ENCODE data around the gene TMEM38A.

TMEM38A gene, protein sequence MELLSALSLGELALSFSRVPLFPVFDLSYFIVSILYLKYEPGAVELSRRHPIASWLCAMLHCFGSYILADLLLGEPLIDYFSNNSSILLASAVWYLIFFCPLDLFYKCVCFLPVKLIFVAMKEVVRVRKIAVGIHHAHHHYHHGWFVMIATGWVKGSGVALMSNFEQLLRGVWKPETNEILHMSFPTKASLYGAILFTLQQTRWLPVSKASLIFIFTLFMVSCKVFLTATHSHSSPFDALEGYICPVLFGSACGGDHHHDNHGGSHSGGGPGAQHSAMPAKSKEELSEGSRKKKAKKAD

DNA sequence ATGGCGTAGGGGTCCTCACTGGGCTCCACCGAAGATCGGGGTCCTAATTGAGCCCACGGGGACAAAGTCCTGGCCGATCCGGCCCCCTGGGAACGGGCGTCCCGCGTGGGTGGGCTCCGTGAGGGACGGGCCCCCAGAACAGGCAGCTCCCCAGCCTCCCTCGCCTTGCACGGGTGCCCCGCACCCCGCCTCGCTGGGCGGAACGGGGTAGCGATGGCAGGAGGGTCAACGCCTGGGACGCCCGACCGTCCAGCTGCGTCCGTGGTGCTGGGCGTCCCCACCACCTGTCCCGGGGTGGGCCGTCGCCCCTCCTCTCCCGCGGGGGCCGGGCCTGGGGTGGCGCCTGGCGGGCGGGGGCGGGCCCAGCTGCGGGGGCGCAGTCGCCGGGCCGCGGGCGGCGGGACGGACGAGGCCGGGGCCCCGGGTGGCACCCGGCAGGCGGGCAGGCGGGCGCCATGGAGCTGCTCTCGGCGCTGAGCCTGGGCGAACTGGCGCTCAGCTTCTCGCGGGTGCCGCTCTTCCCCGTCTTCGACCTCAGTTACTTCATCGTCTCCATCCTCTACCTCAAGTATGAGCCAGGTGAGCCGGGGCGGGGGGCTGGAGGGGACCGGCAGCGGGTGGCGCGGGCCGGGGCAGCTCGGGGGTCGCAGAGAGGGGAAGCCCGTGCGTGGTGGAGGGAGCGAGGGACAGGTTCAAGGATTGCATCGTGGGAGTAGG, at the start of gene TMEM38A:
TMEM38A (plus strand) TSS at position 377 of the 717 bp plus-strand sequence; CDS start at position 456, 79 bp downstream.
- peak; percentile 41 for DNase-seq

DNA sequence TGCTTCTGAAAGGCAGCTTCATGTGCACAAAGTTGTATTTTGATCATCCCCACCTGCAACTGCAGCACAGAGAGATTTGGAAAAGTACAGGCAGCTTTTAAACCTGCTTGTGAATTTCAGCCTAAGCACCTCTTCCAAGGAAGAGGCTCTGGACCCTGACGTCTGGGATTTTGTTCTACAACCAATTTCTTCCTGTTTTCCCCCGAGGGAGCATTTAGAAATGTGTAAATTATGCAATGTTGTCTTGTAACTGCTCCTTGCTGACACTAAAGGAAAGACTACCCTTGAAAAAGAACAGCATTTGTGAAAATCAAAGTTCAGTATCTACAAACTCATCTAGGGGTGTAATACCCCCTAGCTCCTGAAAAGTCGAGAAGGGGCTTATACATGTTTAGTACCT, 48.3 kb upstream of the TMEM38A start:
- no peak for DNase-seq

DNA sequence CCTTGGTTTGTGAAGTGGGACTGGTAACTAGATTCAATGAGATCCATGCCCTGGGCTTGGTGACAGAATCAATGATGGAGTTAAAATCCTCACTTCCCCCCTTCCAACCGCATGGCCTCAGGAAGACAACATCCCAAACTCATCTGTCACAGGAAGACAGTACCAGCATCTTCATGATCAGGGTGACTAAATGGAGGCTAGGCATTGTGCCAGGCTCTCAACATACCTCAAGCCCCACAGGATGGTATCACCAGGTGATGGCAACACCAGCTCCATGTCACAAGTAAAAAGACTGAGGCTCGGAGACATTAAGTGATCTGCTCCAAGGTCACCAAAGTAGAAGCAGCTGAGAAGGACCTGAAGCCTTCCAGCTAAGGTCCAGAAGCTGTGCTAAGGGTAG, 47.1 kb upstream of the TMEM38A start:
- no peak for DNase-seq

DNA sequence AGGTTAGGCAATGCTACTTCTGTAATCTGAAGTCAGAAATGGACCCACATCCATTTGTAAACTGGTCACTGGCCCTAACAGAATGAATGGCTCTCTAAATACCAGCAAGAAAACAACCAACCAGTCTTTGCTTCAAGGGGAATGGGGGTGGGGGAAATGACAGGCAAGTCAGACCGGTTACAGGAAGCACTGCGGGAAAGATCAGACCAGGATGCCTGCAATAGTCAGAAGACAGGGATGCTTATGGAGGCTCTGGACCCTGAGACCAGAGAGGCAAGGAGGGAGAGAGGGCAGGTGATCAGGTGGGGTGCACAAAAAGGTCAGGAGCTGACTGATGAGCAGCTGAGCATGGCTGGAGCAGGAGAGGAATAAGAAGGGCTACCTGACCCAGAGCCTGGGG, 46.0 kb upstream of the TMEM38A start:
- DNase-seq, result no peak

DNA sequence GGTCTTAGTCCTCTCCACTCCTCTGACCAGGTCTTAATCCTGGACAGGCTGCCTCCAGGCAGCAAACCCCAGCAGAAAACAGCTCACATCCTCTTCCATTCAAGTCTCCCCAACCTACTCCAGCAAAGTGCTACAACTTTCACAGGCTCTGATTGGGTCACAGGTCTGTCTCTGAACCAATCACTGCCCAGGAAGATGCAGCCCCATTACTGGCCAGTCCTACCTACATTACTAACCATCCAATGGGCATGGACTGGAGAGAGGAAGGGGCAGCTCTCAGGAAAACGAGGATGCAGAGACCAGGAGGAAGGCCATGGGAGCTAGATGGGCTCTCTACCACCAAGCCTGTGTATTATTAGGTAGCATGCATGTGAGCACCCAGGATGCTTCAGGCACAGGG, 45.1 kb upstream of the TMEM38A start:
- DNase-seq, result no peak

DNA sequence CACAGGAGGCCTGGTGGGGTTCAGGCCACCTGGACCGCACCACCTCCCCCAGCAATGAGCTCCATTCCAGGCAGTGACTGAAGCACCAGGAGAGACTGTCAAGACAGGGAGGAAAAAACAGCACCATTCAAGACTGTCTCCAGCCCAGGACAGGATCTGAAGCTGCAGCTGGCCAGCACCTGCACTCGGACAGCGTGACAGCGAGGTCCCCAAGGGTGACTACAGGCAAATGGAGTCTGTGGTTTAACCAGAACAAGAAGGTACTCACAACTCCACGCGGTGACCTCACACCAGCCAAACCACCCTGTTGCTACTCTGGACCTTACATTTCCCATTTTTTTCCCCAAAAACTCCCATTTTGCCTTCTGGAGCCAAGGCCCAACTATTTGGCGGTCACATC, 42.7 kb upstream of the TMEM38A start:
- DNase-seq, result no peak

DNA sequence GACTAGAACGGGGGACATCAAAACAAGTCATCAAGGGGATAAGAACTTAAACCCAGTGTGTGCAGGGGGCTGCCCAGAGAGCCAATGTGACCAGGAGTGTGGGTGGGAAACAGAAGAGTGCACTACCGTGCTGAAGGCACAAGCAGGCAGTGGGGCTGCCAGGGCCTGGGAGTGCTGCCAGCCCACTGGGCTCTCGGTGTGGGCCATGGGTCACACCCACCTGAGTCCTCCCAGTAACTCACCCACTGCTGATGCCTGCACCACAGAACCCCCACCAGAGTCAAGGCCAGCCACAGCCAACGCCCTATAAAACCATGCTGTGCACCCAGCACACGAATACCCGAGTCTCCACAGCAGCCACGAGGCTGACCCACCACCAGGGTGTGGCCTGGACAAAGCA, 41.5 kb upstream of the TMEM38A start:
- DNase-seq, result peak; percentile 56

DNA sequence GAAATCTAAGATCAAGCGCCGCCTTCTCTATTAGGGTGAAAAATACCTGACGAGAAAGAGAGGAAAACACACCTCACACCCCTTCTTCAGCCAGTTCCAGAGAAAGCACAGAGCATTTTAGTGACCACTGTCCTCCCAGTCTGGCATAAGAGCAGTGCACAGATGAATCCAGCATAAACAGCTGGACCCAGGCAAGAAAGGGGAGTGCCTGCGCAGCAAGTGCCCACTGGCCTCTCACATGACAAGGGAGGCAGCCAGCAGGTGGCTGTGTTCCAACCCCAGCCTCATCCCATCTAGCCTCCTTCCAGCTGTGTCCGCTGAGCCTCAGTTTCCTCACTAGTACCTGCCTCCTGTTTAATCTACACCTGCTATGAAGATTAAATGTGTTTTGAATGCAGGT, 40.9 kb upstream of the TMEM38A start:
- no peak for DNase-seq

DNA sequence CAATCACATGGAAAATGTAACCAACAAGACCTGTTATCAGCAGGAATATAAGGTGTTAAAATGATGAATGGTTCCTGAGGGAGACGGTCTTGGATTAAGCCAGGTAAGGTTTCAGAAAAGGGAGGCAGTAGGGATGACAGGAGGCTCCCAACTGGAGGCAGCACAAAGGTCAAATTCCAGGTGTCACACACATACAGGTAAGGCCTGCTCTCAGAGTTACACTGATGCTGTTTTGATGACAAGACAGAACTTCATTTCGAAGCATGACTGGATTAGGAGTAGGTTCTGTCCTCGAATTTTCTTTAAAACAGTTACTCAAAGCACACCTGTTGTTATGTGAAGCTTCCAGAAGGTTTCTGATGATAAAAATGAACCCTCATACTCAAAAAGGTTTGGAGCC, 40.4 kb upstream of the TMEM38A start:
- no peak for DNase-seq

DNA sequence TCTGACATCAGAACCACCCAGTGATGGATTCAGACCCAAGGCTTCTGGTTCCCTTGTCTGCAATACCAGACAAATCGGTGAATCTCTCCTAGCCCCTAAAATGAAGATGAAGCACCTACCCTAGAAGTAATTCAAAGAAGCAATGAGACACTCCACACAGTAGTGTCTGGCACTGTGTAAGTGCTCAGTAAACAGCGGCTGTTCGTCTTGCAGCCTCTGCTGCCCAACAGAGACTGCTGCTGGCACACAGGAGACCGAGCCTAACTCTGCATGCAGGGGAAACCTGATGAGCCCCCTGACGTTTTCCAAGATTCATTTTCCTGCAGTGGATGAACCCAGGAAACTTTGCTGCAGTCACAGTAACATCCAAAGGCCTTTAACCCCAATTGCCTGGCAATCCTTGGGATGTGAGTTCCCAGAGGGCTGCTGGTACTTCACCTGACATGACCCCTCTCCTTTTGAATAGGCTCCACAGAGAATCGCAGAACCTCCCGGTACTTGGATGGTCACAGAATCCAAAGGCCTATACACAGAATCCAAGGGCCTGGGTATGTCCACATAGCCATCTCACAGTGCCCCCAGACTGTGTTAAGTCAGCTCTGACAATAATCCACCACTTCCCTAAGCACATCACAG, 39.7 kb upstream of the TMEM38A start:
- no peak for DNase-seq

DNA sequence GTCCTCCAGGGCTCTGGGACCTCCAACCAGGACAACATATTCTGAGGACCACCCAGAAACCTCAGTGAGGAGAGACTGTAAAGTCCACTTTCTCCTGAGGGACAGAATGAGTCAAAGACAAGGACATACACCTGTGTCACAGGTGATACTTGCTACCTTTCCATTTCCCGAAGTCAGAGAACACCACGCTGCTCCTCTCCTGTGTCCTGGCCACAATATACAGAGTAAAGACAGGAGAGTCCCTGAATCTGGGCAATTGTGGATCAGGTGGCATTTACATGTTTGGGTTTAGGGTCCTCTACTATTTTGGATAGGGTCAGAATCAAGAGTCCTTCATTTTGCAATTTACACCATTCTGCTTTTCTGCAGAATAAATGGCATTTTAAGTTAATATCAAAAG, 37.9 kb upstream of the TMEM38A start:
- DNase-seq, result no peak

DNA sequence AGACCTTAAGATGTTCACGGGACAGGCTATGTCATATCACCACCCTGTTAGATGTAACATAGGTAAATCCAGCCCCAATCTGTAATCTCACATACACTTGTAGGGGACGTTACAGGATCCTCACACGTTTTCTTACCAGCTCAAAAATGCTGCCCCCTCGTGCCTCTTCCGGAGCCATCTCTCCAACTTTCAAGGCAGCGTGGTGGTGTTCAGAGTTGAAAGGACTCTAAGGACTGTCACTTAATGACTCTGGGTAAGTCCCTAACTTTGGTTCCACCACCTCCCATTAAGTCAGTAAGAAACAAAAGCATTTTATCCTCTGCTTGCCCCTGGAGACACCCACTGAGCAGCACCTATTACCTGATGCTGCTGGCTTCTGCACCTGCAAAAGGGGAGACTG, 37.4 kb upstream of the TMEM38A start:
- no peak for DNase-seq

DNA sequence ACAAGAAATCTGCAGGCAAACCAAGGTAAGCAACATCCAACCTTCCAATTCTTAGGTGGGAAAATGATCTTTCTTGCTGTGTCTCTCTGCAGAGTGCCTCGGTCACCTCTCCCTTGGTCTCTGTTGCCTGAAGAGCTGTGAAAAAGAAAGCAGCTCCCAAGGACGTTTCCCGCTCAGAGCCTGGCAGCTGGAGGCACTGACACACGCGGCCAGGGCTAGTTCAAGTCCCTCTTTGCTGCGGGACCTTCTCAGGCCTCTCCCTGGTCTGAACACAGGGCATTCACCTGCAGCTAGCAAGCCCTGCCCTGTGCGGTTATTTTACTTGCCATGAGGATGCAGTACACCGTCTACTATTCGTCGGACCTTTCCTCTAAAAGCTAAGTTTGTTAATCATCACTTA, 36.7 kb upstream of the TMEM38A start:
- no peak for DNase-seq

DNA sequence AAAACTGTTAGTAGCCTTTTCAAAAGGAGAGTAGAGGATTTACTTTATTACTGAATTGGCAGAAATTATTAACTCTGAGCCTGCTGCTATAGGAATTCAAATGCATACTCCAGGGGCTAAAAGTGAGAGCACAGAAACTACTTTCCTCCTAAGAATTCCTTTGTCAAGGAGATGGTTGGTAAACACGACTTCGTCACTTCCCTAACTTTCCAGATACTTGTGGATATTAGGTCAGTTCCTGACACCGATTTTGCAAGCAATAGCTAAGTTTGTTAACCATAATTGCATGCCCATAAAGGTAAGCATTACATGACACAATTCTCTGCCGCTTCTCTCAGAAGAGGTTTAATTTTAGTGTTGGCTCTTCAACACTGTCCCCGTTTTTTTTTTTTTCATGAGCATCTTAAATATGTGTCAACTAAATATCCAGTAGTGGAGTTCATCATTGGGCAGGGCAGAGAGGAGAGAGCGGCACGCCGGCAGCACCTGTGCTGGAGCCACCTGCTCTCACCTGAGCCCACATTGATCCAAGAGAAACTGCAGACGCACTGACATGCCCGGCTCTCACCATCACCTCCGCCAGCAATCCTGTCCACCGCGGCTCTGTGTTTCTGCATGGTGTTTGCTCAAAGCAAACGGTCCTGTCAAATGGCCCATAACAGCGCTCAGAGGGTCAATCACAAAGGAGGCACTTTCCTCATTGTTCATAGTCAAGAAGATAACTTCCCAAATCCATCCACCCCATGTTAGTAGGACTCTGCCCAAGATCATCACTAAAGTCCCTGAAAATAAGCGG, 35.6 kb upstream of the TMEM38A start:
- no peak for DNase-seq

DNA sequence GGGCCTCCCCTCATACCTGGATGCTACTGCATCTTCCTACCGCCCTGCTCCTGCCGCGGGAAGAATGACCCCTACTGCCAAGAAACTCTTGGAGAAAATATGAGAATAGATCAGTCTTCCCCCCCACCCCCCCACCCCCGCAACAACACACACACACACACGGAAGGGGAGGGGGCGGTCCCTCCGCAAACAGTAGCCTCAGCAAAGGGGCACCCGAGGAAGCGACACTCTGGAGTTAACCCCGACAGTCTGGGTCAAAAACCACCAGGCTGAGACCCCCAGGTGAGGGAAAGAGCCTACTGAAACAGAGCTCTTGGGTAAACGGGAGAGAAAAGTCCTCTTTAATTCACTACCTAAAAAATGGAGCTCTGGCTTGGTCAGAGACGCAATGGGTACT, 34.1 kb upstream of the TMEM38A start:
- DNase-seq, result no peak

DNA sequence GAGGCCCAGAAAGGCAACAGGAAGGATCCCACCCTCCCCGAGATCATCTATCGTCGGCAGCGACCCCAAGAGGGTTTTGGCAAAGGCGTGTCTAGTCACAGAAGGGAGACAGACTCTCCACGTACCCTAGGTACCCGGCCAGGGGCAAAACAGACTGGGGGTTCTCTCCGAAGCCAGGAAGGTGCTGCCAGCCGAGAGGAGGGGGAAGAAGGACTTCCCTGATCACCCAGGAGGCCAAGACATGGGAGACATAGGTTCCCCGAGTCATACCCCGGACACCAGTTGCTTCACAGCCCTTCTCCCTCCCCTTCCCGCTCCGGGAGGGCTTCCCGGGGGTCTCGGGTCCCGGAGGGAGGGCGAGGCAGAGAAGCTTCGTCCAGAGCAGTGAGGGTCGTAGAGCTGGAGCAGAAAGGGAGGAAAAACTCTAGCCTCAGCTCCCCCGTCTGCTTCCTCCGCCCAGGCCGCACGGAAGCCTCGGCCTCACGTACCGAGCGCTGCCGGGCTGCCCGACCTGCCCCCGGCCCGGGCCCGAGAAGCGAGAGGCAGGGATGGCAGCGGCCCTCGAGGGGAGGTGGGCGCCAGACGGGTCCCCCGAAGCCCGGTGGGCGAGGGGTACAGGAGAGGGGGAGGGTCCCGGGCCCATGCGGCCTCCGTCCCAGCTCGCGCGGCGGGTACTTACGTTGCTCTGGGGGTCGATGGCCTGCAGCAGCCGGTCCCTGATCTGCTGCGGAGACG, 33.6 kb upstream of the TMEM38A start:
- peak; percentile 46 for DNase-seq

DNA sequence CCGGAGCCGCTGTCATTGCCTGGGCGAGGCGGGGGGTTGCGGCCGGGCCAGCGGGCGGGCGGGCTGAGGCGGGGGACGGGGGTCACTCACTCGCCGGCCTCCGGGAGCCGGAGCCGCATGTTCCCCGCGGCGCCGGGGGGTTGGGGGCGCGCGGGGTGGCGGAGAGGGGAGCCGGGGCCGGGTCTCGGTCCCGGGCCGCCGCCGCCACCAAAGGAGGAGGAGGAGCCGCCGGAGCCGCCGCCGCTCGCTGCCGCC, 33.1 kb upstream of the TMEM38A start:
- no peak for DNase-seq

DNA sequence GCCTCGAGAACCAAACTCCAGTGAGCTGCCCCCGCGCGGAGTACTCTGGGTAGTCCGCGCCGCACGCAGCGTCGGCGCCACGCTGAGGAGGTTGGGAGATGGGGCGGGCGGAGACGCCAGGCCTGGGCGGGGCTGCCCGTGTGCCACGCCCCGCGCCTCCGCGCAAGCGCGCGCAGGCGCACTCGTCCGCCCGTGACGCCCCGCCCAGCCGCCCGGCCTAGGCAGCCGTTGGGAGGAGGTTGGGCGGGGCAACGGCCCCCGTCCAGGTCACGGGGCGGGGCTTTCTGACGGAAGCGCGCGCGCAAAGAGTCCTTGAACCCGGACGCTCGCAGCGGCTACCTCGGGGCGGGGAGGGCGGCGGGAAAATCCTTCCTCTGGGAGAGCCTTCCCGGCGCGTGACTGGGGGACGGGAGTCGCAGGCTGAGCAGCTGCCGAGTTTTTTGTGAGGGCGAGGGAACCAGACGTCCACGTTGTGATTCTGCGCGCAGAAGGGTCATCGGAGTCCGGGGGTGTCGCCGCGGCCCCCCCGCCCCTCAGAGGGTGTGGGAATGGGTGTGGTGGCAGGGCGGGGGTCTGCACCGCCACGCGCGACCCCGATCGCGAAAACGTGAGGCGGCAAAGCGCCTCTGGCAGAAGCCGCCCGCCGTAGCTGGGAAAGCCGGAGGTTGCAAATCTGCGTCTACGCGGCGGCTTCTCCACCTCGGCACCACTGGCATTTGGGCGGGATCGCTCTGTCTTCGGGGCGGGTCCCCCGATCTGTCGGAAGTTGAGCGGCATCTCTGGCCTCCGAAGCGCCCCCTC, 32.6 kb upstream of the TMEM38A start, which contains the start of gene MED26:
MED26 (minus strand) TSS at position 22 of the 801 bp plus-strand sequence. CDS start 261 bp downstream, outside the sequence.
- DNase-seq, result peak; percentile 98

DNA sequence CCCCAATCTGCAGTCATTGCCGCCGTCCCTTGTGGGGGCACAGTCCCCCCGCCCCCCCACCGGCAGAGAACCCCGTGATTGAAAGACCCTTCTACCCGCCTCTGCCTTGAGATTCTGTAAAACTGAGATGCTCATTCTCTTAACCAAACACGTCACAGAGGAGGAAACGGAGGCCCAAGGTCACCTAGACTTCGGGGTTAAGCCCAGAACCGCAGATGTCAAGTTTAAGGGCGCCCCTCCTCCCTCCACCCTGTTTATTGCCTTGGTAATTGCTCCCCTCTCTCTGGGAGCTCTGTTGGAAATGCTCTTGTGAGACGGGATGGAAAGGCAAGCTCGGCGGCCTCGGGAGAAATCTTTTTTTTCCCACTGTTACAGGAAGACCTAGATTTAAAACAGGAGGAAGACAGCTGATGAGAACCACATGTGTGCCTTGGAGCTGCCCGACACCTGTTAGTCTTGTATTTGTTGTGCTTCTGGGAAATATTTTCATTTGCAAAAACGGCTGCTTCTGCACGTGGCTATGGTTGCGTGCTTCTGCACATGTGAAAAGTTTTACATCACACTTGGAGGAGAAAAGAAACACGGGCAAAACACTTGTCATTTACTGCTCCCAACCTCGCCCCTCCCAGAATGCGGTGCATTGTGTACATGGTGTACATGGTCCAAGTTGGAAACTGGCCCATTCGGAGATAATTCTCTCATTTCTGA, 31.8 kb upstream of the TMEM38A start:
- peak; percentile 61 for DNase-seq

DNA sequence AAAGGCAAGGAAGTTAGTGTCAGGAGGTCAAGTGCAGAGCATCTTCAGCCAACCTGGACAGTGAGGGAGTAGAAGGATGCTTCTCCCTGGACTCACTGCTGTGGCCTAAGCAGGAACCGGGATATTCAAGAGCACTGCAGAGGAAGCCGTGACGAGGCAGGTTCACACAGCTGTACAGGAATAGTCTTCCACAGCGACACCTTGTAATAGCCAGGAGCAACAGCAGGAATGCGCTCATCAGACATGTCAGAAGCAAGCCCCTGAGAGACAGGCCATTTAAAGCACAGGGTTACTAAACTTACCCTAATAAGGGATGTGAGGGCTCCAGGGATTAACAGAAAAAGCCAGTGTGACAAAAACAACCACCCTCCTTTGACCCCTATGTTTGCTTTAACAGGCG, 29.5 kb upstream of the TMEM38A start:
- DNase-seq, result no peak

DNA sequence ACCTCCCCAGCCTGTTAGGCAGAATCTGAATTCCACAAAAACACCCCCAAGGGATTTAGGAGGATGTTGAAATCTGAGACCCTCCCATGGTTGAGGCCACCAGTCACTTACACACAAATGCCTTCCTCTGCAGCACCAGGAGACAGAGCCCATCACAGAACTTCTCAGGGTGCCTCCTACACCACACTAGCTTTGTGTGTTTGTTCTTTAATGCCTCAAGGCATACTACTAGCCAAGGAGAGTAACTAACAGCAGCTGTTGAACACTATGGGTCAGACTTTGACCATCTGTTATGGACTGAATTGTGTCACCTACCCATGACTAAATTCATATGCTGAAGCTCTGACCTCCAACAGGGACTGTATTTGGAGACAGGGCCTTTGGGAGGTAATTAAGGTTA, 23.4 kb upstream of the TMEM38A start:
- DNase-seq, result no peak

Data from hematopoietic multipotent progenitor cell treated with erythropoietin and hydrocortisone succinate and interleukin-3 and kit ligand, for 6 days (in vitro differentiated cells).